ENCODE results near the gene KLHL12. TPM values are rescaled to one million over a fixed set of nuclear protein-coding genes. Genes with fewer than 3 reads are reported as not detected.

The KLHL12 gene
- 18.7 and 21.1 TPM in 2 replicates for total RNA-seq

GRCh38 chr1:202926581-202927491, at the start of gene KLHL12:
KLHL12 (minus strand) TSS chr1:202927234; CDS start chr1:202925162, 2,072 bp downstream.

DNA sequence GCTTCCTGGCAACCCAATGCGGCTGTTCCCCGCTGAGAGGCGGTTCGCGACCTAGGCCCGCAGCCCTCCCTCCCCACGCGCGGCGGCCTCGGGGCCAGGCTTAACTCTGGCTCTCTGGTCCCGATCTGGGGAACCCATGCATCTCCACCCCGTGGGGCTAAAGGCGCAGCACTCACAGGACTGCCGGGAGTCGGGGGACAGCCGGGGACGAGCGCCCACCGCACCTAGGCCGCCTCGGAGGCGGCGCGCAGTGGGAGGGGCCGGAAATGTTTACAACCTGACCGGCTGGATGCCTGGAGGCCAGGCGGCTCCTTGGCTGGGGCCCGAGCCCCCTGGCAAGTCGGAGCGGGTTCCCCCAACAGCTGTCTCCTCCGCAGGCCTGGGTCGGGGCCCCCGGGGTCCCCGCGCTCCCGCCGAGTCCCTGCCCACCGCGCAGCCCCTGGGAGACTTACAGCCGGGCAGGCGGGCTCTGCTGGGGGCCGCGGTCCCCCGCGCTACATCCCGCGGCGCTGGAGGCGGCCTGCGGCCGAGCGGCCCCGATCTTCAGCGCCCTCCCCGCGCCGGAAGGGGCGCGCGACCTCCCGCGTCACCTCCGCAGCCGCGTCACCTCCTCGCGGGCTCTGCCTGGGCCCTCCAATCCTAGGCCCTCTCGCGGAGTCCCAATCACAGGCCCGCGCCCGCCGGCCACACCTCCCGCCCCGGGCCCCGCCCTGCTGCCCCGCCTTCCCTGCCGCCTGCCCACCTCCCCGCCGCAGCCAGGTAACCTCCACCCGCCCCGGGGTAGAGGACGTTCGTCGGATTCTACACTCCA, 30.9 kb upstream of the KLHL12 start, which contains the start of gene ADIPOR1:
Gene ADIPOR1 (minus strand): TSS at position 580 of the 811 bp plus-strand sequence. CDS start 7,242 bp downstream, outside the sequence.

GRCh38 chr1:202888531-202889360, 38.3 kb downstream of the KLHL12 start, which contains the start of gene RABIF:
RABIF (minus strand) TSS chr1:202889149; CDS start chr1:202889098, 51 bp downstream.

Other genes starting within 250 kb of the KLHL12 start
- gene SYT2, start 216.8 kb downstream of the KLHL12 start, total RNA-seq = not detected in 2 replicates
- gene KDM5B, start 118.8 kb downstream of the KLHL12 start, total RNA-seq = 15.6 and 16.5 TPM in 2 replicates
- gene PCAT6, start 116.3 kb downstream of the KLHL12 start, total RNA-seq = not detected in 2 replicates
- 9.5 and 10.2 TPM in 2 replicates for gene RABIF, start 38.1 kb downstream of the KLHL12 start, total RNA-seq
- 77.1 and 83.2 TPM in 2 replicates for gene ADIPOR1, start 31.1 kb upstream of the KLHL12 start, total RNA-seq
- gene CYB5R1, start 40.0 kb upstream of the KLHL12 start, total RNA-seq = 21.3 and 27.8 TPM in 2 replicates
- gene TMEM183A, start 80.1 kb upstream of the KLHL12 start, total RNA-seq = 75.2 and 77.9 TPM in 2 replicates
- gene PPFIA4, start 99.3 kb upstream of the KLHL12 start, total RNA-seq = under 0.01 TPM in 2 replicates
- not detected in 2 replicates for gene MYOG, start 158.8 kb upstream of the KLHL12 start, total RNA-seq
- gene ADORA1, start 200.5 kb upstream of the KLHL12 start, total RNA-seq = not detected in 2 replicates
- not detected in 2 replicates for gene MYBPH, start 248.6 kb upstream of the KLHL12 start, total RNA-seq

Data from mammary microvascular endothelial cell (primary cell).